ENCODE measurements around the gene ZNRD2. TPM values are rescaled to one million over a fixed set of nuclear protein-coding genes. Genes with fewer than 3 reads are reported as not detected.

ZNRD2 gene
- total and polyA plus RNA-seq, 12 donors, result 9.4 to 135 (median 56.0) TPM

DNA sequence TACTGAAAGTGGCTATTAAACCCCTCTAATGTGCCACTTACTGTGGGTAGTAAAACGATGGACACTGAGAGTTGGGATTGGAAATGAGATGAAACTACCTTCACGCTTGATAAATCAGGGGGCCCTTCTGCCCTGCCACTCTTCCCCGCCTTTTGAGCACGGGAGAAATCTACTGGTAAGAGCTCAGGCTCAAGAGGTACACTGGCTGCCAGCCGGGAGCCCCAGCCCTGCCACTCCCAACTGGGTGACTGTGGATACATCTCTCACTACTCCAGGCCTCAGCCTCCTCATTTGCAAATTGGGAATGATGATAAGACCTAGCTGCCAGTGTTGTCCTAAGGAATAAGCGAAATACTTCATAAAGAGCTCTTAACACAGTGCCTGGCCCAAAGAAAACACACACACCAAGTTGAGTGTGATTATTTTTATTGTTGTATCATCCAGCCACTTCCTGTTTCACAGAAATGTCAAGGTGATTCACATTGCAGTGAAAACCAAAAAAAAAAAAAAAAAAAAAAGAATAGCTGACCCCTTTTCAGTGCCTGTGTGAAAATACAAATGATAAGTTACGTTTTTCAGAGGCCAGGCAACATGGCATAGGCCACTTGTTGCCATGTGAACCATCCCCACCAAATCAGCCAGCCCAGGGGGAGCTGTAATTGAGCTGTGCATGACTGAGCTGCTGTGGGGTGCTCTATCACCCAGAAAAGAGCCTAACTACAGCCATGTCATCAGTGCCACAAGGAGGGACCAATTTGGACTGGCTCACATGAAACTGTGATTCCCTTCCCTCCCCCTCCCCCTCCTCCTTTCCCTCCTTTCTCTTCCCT is 4.4 kb upstream of the ZNRD2 start:
- H3K27ac ChIP-seq, result peak overlapping the region in 3 of 5 donors; percentile 52 to 74 (median 70)
- no peaks in the 10 kb centered on the region for H3K9me3 ChIP-seq (replicated peaks in 1 of 3)
- H3K4me3 ChIP-seq, result no peak overlapping the region
- peaks cover 27 to 42% of the 10 kb centered on the region in 2 donors for H3K4me1 ChIP-seq (replicated peaks in 1 of 2)
- intact Hi-C loops (cut with DNase I), result no loop called here
- H3K27me3 ChIP-seq, result no peaks in the 10 kb centered on the region
- 40 to 63% (median 52%) methylated on average over 7 of the region's 7 CpGs for WGBS, 4 donors
- no peak for TF ChIP-seq POLR2A (IDR thresholded peaks at IDR 0.05)
- TF ChIP-seq, protein P1, sequence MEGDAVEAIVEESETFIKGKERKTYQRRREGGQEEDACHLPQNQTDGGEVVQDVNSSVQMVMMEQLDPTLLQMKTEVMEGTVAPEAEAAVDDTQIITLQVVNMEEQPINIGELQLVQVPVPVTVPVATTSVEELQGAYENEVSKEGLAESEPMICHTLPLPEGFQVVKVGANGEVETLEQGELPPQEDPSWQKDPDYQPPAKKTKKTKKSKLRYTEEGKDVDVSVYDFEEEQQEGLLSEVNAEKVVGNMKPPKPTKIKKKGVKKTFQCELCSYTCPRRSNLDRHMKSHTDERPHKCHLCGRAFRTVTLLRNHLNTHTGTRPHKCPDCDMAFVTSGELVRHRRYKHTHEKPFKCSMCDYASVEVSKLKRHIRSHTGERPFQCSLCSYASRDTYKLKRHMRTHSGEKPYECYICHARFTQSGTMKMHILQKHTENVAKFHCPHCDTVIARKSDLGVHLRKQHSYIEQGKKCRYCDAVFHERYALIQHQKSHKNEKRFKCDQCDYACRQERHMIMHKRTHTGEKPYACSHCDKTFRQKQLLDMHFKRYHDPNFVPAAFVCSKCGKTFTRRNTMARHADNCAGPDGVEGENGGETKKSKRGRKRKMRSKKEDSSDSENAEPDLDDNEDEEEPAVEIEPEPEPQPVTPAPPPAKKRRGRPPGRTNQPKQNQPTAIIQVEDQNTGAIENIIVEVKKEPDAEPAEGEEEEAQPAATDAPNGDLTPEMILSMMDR (IDR thresholded peaks at IDR 0.05), result no peak
- DNase-seq, result no peak
- H3K36me3 ChIP-seq (replicated peaks in 1 of 2), result no peaks in the 10 kb centered on the region

DNA sequence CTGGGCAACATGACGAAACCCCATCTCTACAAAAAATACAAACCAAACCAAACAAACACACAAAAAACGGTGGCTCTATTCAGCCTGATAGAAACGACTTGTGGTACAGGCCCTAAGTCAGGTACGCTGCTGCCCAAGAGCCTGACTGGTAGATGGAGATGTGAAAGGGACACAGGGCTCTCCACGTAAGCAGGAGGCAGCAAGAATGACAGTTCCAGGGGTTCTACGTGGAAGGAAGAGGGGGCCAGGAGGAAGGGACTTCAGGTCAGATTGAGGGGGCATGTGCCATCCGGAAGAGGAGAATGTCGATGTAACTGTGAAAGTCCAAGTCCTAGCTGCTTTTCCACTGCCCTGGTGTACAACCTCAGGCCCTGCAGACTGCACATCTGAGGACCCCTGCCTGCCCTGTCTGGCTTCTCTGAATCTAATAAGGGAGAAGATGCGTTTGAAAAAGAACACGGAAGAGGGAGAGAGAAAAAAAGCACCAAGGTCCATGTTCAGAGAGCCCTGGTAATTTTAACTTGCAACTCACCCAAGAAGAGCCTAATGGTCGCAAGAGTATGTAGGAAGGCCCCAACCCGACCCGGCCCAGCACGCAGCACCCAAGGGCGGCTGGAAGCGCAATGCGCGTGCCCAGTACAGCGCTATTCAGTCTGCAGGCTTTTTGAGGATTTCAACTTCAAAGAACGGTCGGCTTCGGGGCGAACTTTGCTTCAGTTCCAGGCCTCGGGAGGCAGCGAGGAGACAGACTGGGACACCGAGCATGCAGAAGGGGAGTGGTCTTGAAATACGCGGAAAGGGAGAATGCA is 909 bp upstream of the ZNRD2 start:
- intact Hi-C loops (cut with DNase I), result no loop called here
- DNase-seq, result no peak
- H3K36me3 ChIP-seq (replicated peaks in 1 of 2), result peaks cover 0 to 3% of the 10 kb centered on the region in 2 donors
- H3K27me3 ChIP-seq, result no peaks in the 10 kb centered on the region
- TF ChIP-seq, protein P1 (IDR thresholded peaks at IDR 0.05), result no peak
- peak in 1 of 2 donors; percentile 54 for TF ChIP-seq POLR2A (IDR thresholded peaks at IDR 0.05)
- H3K27ac ChIP-seq, result peak overlapping the region; percentile 84 to 97 (median 94)
- H3K9me3 ChIP-seq (replicated peaks in 1 of 3), result no peaks in the 10 kb centered on the region
- 5 to 6% (median 5%) methylated on average over 25 to 28 of the region's 28 CpGs for WGBS, 4 donors
- peaks cover 54 to 65% of the 10 kb centered on the region in 2 donors for H3K4me1 ChIP-seq (replicated peaks in 1 of 2)
- H3K4me3 ChIP-seq, result peak overlapping the region in 3 of 4 donors; percentile 62 to 87 (median 76)

DNA sequence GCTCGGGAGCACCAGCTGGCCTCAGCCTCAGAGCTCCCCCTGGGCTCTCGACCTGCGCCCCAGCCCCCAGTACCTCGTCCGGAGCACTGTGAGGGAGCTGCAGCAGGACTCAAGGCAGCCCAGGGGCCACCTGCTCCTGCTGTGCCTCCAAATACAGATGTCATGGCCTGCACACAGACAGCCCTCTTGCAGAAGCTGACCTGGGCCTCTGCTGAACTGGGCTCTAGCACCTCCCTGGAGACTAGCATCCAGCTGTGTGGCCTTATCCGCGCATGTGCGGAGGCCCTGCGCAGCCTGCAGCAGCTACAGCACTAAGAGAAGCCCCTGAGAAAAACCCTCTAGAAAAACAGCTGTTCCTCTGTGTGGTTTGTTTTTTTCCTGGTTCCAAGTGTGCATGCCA is 1.1 kb downstream of the ZNRD2 start:
- peak overlapping the region in 3 of 5 donors; percentile 9 to 97 (median 94) for H3K27ac ChIP-seq
- intact Hi-C loops (cut with DNase I), result loop anchor here in 1 of 2 donors (5.0 kb wide), 1 partner anchor 41 kb away; the partner anchor contains the start of gene MAP3K11
- H3K27me3 ChIP-seq, result no peaks in the 10 kb centered on the region
- H3K4me1 ChIP-seq (replicated peaks in 1 of 2), result peaks cover 49 to 64% of the 10 kb centered on the region in 2 donors
- H3K9me3 ChIP-seq (replicated peaks in 1 of 3), result no peaks in the 10 kb centered on the region
- TF ChIP-seq POLR2A (IDR thresholded peaks at IDR 0.05), result no peak
- TF ChIP-seq, protein P1 (IDR thresholded peaks at IDR 0.05), result no peak
- no peak for DNase-seq
- no peak overlapping the region for H3K4me3 ChIP-seq
- H3K36me3 ChIP-seq (replicated peaks in 1 of 2), result peaks cover 0 to 3% of the 10 kb centered on the region in 2 donors
- WGBS, 4 donors, result 73 to 77% (median 75%) methylated on average over 3 to 9 of the region's 9 CpGs

DNA sequence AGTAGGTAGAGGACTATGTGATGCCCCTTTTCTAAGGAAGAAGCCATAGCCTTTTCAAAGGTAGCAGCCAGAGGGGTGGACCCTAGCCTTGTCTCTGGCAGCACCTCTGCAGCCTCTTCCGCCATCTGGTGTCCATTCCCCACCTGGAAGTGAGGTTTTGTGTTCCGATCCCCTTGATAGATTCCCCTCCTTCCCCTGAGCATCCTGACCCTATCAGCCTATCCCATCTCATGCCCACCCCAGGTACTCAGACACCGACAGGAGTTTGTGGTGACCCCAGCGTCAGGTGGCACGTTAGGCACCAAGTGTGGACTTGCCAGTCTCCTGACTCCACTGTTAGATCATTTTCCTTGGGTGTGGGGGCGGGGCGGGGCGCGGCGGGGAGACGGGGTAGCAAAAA is 1.7 kb downstream of the ZNRD2 start:
- intact Hi-C loops (cut with DNase I), result loop anchor here in 1 of 2 donors (5.0 kb wide), 1 partner anchor 40 kb away; the partner anchor contains the start of gene MAP3K11
- peaks cover 0 to 3% of the 10 kb centered on the region in 2 donors for H3K36me3 ChIP-seq (replicated peaks in 1 of 2)
- H3K27ac ChIP-seq, result peak overlapping the region; percentile 9 to 96 (median 71)
- H3K27me3 ChIP-seq, result no peaks in the 10 kb centered on the region
- peak overlapping the region in 2 of 4 donors; percentile 19 to 63 for H3K4me3 ChIP-seq
- peaks cover 48 to 66% of the 10 kb centered on the region in 2 donors for H3K4me1 ChIP-seq (replicated peaks in 1 of 2)
- no peaks in the 10 kb centered on the region for H3K9me3 ChIP-seq (replicated peaks in 1 of 3)
- TF ChIP-seq POLR2A (IDR thresholded peaks at IDR 0.05), result no peak
- TF ChIP-seq, protein P1 (IDR thresholded peaks at IDR 0.05), result peak in 5 of 6 experiments; percentile 23 to 45 (median 35)
- WGBS, 4 donors, result 6 to 9% (median 8%) methylated on average over 11 of the region's 11 CpGs
- peak in 2 of 7 donors; percentile 43 to 44 for DNase-seq
